HepG2 (cell line): Measurements from ENCODE around the gene IL16. TPM values are rescaled to one million over a fixed set of nuclear protein-coding genes. Genes with fewer than 3 reads are reported as not detected.

Source experiments
- ATAC-seq: fragments of 200-7000 bp; cut with Tn5 transposase; 3 replicates; pipeline ENCODE4 v1.9.1; 2020; ENCODE audit warnings: mild to moderate bottlenecking, moderate library complexity
- BruUV-seq: library from RNA; stranded (reverse); fragments of 400-500 nt; replicated peaks from 2 replicates; lab custom pipeline; 2021; lab: Mats Ljungman, UMichigan
- CTCF ChIA-PET: fragments of 300-600 bp; formaldehyde crosslinking; extraction: SDS; loops from one replicate; lab custom pipeline; 2021; ENCODE audit warnings: low total read pairs, inconsistent platforms, low intra/inter-chr PET ratio; lab: Yijun Ruan, JAX
- POLR2A ChIA-PET: fragments of 350-600 bp; sonication (Branson Sonifier 250); formaldehyde crosslinking; loops from one replicate; lab custom pipeline; 2020; ENCODE audit warnings: antibody characterized with exemption, inconsistent platforms; lab: Yijun Ruan, JAX
- DNase-seq: peaks from one replicate; pipeline ENCODE4 v3.0.0-alpha.2; 2015; ENCODE audit warnings: low spot score
- FAIRE-seq: peaks from 3 replicates; lab custom pipeline; 2011; peaks lifted over from hg19 to GRCh38; lab: Jason Lieb, UNC
- H2AFZ ChIP-seq: one replicate; pipeline ENCODE4 v1.6.1; 2011; ENCODE audit warnings: low read length, inconsistent platforms
- H3K27ac ChIP-seq: fragments of 300-600 bp; 3 replicates; pipeline ENCODE4 v1.8.0; 2011; ENCODE audit warnings: mixed run types, mild to moderate bottlenecking, mixed read lengths, low read length, inconsistent platforms; ENCODE audit not compliant: insufficient read depth; ENCODE audit errors: extremely low read length
- H3K27me3 ChIP-seq, 2 experiments: fragments of 200-600 bp in 1 of 2; 2 replicates in 1 of 2; 3 replicates in 1 of 2; pipeline versions ENCODE4 v1.6.0 to v1.8.0; 2011; ENCODE audit warnings: low read length in 2 of 2, mild to moderate bottlenecking in 2 of 2, moderate library complexity in 2 of 2, inconsistent platforms in 1 of 2; ENCODE audit not compliant: insufficient read depth in 2 of 2, control insufficient read depth in 1 of 2
- H3K36me3 ChIP-seq, 2 experiments: fragments of 200-600 bp in 1 of 2; replicated peaks in 1 of 2; 2 replicates in 1 of 2; 3 replicates in 1 of 2; pipeline versions ENCODE4 v1.5.1 to v1.8.0; 2011; ENCODE audit warnings: low read length in 2 of 2, inconsistent platforms in 1 of 2; ENCODE audit not compliant: insufficient read depth in 2 of 2, control insufficient read depth in 1 of 2
- H3K4me1 ChIP-seq: 2 replicates; pipeline ENCODE4 v1.5.1; 2012; ENCODE audit warnings: low read length, inconsistent platforms; ENCODE audit not compliant: insufficient read depth
- H3K4me2 ChIP-seq: 2 replicates; pipeline ENCODE4 v1.6.0; 2011; ENCODE audit warnings: low read depth, low read length, inconsistent platforms
- H3K4me3 ChIP-seq, 3 experiments: fragments of 200-600 bp in 1 of 3; sonication (generic), shearing (Covaris generic) in 1 of 3; replicated peaks in 1 of 3; 2 replicates each; pipeline ENCODE4 v1.5.1; 2011 to 2016; ENCODE audit warnings: low read length in 3 of 3, inconsistent platforms in 2 of 3, low read depth in 2 of 3, mild to moderate bottlenecking in 2 of 3, control low read depth in 1 of 3, mixed read lengths in 1 of 3; ENCODE audit not compliant: insufficient read depth in 1 of 3
- H3K79me2 ChIP-seq: one replicate; pipeline ENCODE4 v1.6.1; 2011; ENCODE audit warnings: low read length, inconsistent platforms; ENCODE audit not compliant: insufficient read depth
- H3K9ac ChIP-seq: 2 replicates; pipeline ENCODE4 v1.6.0; 2011; ENCODE audit warnings: mild to moderate bottlenecking, low read depth, low read length, inconsistent platforms; ENCODE audit not compliant: insufficient read depth
- H3K9me3 ChIP-seq: 2 replicates; pipeline ENCODE4 v1.5.1; 2012; ENCODE audit warnings: mild to moderate bottlenecking, low read length
- H4K20me1 ChIP-seq: 2 replicates; pipeline ENCODE4 v1.6.0; 2011; ENCODE audit warnings: inconsistent platforms, mild to moderate bottlenecking, low read length, moderate library complexity; ENCODE audit not compliant: insufficient read depth
- NR2F6 ChIP-seq, 2 experiments: IDR thresholded peaks; 2 replicates each; pipeline ENCODE4 v1.6.1; 2016; ENCODE audit warnings: antibody characterized with exemption in 1 of 2, mild to moderate bottlenecking in 1 of 2
- ZC3H4 ChIP-seq: sonication (generic); formaldehyde crosslinking; IDR thresholded peaks from 2 replicates; pipeline ENCODE4 v1.4.0; 2020; ENCODE audit warnings: missing genetic modification reagents, borderline replicate concordance
- ZNF512 ChIP-seq: sonication (generic); formaldehyde crosslinking; IDR thresholded peaks from 2 replicates; pipeline ENCODE4 v1.4.0; 2020; ENCODE audit warnings: mild to moderate bottlenecking, missing genetic modification reagents
- ZNF792 ChIP-seq: IDR thresholded peaks from 2 replicates; pipeline ENCODE4 v1.6.1; 2016
- WGBS: methylation state at CpG from one replicate; pipeline ENCODE4 v1.1.6; 2017; ENCODE audit warnings: low lambda C conversion rate; 5-methylcytosine and 5-hydroxymethylcytosine counted together
- in situ Hi-C: cut with HindIII; loops from 2 replicates; pipeline ENCODE4 v1.10.0; 2017; ENCODE audit warnings: low pct_unique_long_range_greater_than_20kb; ENCODE audit not compliant: extremely low pct_ligation_motif_present
- intact Hi-C: fragments of 100-400 bp; cut with micrococcal nuclease; formaldehyde crosslinking; loops from one replicate; pipeline ENCODE4 v1.10.0; 2022; ENCODE audit not compliant: unreplicated experiment
- polyA plus RNA-seq, 8 experiments: library from polyadenylated mRNA; depleted of rRNA in 3 of 8; stranded (reverse) in 7 of 8; unstranded in 1 of 8; fragments of >200 nt; fragmentation: Illumina TruSeq in 4 of 8; extraction: Trizol in 4 of 8; gene quantifications; 2 replicates each; pipeline versions ENCODE4 v1.2.1 to v1.2.3, GENCODE V29; 2011 to 2016; ENCODE audit warnings: low read depth in 4 of 8, missing spikeins in 1 of 8, mixed read lengths in 1 of 8; ENCODE audit not compliant: insufficient read depth in 1 of 8
- total RNA-seq, 5 experiments: library from RNA; depleted of rRNA; stranded (reverse); fragments of >200 nt; fragmentation: Illumina TruSeq; extraction: Trizol; gene quantifications; 2 replicates each; pipeline ENCODE4 v1.2.3, GENCODE V29; 2016; ENCODE audit warnings: low read depth in 1 of 5

Gene IL16
- total and polyA plus RNA-seq, 2 of the 13 experiments (the other 11 are each of a cell fraction or from before 2014, with no cell fraction given) = 0.03 TPM; not detected in 1

GRCh38 chr15:81209635-81210034 is 13.0 kb downstream of the IL16 start:
- no peak overlapping the region for H3K4me3 ChIP-seq
- DNase-seq (no peak), FAIRE-seq (no peak), ATAC-seq (no peak)
- ChIA-PET POLR2A (no interaction called here), CTCF (no interaction called here)
- no peaks in the 10 kb centered on the region for H3K4me1 ChIP-seq
- H3K36me3 ChIP-seq = no peaks in the 10 kb centered on the region
- H3K9ac ChIP-seq = no peak overlapping the region
- peaks cover 9% of the 10 kb centered on the region for H3K9me3 ChIP-seq
- H3K4me2 ChIP-seq = no peak overlapping the region
- no TSS peak for BruUV-seq
- no peaks in the 10 kb centered on the region for H4K20me1 ChIP-seq
- H3K79me2 ChIP-seq = no peaks in the 10 kb centered on the region
- TF ChIP-seq ZNF792 (no peak), ZC3H4 (CRISPR knock-in tag) (no peak)
- H3K27ac ChIP-seq = no peak overlapping the region
- in situ Hi-C loops (no loop called here), intact Hi-C loops (no loop called here)
- WGBS = 5% methylated on average over 5 of the region's 5 CpGs
- no peaks in the 10 kb centered on the region for H3K27me3 ChIP-seq
- H2AFZ ChIP-seq = no peak overlapping the region

- H3K27ac ChIP-seq = no peak overlapping the region
- H4K20me1 ChIP-seq = no peaks in the 10 kb centered on the region
- intact Hi-C loops = no loop called here
- BruUV-seq = no TSS peak
- ChIA-PET POLR2A (no interaction called here), CTCF (no interaction called here)
- DNase-seq (no peak), FAIRE-seq (no peak), ATAC-seq (no peak)
- no peak overlapping the region for H3K4me3 ChIP-seq
- in situ Hi-C loops = no loop called here
- no peak overlapping the region for H3K9ac ChIP-seq
- no peaks in the 10 kb centered on the region for H3K4me1 ChIP-seq
- 39% methylated on average over 4 of the region's 4 CpGs for WGBS
- H3K9me3 ChIP-seq = peaks cover 9% of the 10 kb centered on the region
- no peak overlapping the region for H3K4me2 ChIP-seq
- H2AFZ ChIP-seq = no peak overlapping the region
- no peaks in the 10 kb centered on the region for H3K36me3 ChIP-seq
- TF ChIP-seq NR2F6 (IDR thresholded peaks at IDR 0.05) = no peak
- no peak for TF ChIP-seq NR2F6 (CRISPR knock-in tag; IDR thresholded peaks at IDR 0.05)
- TF ChIP-seq ZNF512 (CRISPR knock-in tag) = no peak
- H3K27me3 ChIP-seq = no peaks in the 10 kb centered on the region
- H3K79me2 ChIP-seq = no peaks in the 10 kb centered on the region
Measured at GRCh38 chr15:81211376-81211775, 14.7 kb downstream of the IL16 start.
